HepG2 (cell line): ENCODE results near the gene TBC1D19. TPM values are rescaled to one million over a fixed set of nuclear protein-coding genes. Genes with fewer than 3 reads are reported as not detected.

Experiments
- ATAC-seq: fragments of 200-7000 bp; cut with Tn5 transposase; 3 replicates; pipeline ENCODE4 v1.9.1; 2020; ENCODE audit warnings: mild to moderate bottlenecking, moderate library complexity
- BruUV-seq: library from RNA; stranded (reverse); fragments of 400-500 nt; replicated peaks from 2 replicates; lab custom pipeline; 2021; lab: Mats Ljungman, UMichigan
- CTCF ChIA-PET: fragments of 300-600 bp; formaldehyde crosslinking; extraction: SDS; loops from one replicate; lab custom pipeline; 2021; ENCODE audit warnings: low total read pairs, inconsistent platforms, low intra/inter-chr PET ratio; lab: Yijun Ruan, JAX
- POLR2A ChIA-PET: fragments of 350-600 bp; sonication (Branson Sonifier 250); formaldehyde crosslinking; loops from one replicate; lab custom pipeline; 2020; ENCODE audit warnings: antibody characterized with exemption, inconsistent platforms; lab: Yijun Ruan, JAX
- DNase-seq: peaks from one replicate; pipeline ENCODE4 v3.0.0-alpha.2; 2015; ENCODE audit warnings: low spot score
- FAIRE-seq: peaks from 3 replicates; lab custom pipeline; 2011; peaks lifted over from hg19 to GRCh38; lab: Jason Lieb, UNC
- H2AFZ ChIP-seq: one replicate; pipeline ENCODE4 v1.6.1; 2011; ENCODE audit warnings: low read length, inconsistent platforms
- H3K27ac ChIP-seq: fragments of 300-600 bp; 3 replicates; pipeline ENCODE4 v1.8.0; 2011; ENCODE audit warnings: mixed run types, mild to moderate bottlenecking, mixed read lengths, low read length, inconsistent platforms; ENCODE audit not compliant: insufficient read depth; ENCODE audit errors: extremely low read length
- H3K27me3 ChIP-seq, 2 experiments: fragments of 200-600 bp in 1 of 2; 2 replicates in 1 of 2; 3 replicates in 1 of 2; pipeline versions ENCODE4 v1.6.0 to v1.8.0; 2011; ENCODE audit warnings: low read length in 2 of 2, mild to moderate bottlenecking in 2 of 2, moderate library complexity in 2 of 2, inconsistent platforms in 1 of 2; ENCODE audit not compliant: insufficient read depth in 2 of 2, control insufficient read depth in 1 of 2
- H3K36me3 ChIP-seq, 2 experiments: fragments of 200-600 bp in 1 of 2; replicated peaks in 1 of 2; 2 replicates in 1 of 2; 3 replicates in 1 of 2; pipeline versions ENCODE4 v1.5.1 to v1.8.0; 2011; ENCODE audit warnings: low read length in 2 of 2, inconsistent platforms in 1 of 2; ENCODE audit not compliant: insufficient read depth in 2 of 2, control insufficient read depth in 1 of 2
- H3K4me1 ChIP-seq: 2 replicates; pipeline ENCODE4 v1.5.1; 2012; ENCODE audit warnings: low read length, inconsistent platforms; ENCODE audit not compliant: insufficient read depth
- H3K4me2 ChIP-seq: 2 replicates; pipeline ENCODE4 v1.6.0; 2011; ENCODE audit warnings: low read depth, low read length, inconsistent platforms
- H3K4me3 ChIP-seq, 3 experiments: fragments of 200-600 bp in 1 of 3; sonication (generic), shearing (Covaris generic) in 1 of 3; replicated peaks in 1 of 3; 2 replicates each; pipeline ENCODE4 v1.5.1; 2011 to 2016; ENCODE audit warnings: low read length in 3 of 3, inconsistent platforms in 2 of 3, low read depth in 2 of 3, mild to moderate bottlenecking in 2 of 3, control low read depth in 1 of 3, mixed read lengths in 1 of 3; ENCODE audit not compliant: insufficient read depth in 1 of 3
- H3K79me2 ChIP-seq: one replicate; pipeline ENCODE4 v1.6.1; 2011; ENCODE audit warnings: low read length, inconsistent platforms; ENCODE audit not compliant: insufficient read depth
- H3K9ac ChIP-seq: 2 replicates; pipeline ENCODE4 v1.6.0; 2011; ENCODE audit warnings: mild to moderate bottlenecking, low read depth, low read length, inconsistent platforms; ENCODE audit not compliant: insufficient read depth
- H3K9me3 ChIP-seq: 2 replicates; pipeline ENCODE4 v1.5.1; 2012; ENCODE audit warnings: mild to moderate bottlenecking, low read length
- H4K20me1 ChIP-seq: 2 replicates; pipeline ENCODE4 v1.6.0; 2011; ENCODE audit warnings: inconsistent platforms, mild to moderate bottlenecking, low read length, moderate library complexity; ENCODE audit not compliant: insufficient read depth
- GABPA ChIP-seq, 2 experiments: IDR thresholded peaks; 2 replicates each; pipeline ENCODE4 v1.6.1; 2011 to 2016; ENCODE audit warnings: low read depth in 2 of 2, low read length in 1 of 2, missing biosample characterization in 1 of 2, missing genetic modification characterization in 1 of 2
- GFI1 ChIP-seq: sonication (generic); formaldehyde crosslinking; IDR thresholded peaks from 2 replicates; pipeline ENCODE4 v1.5.0; 2020; ENCODE audit warnings: missing genetic modification reagents, mild to moderate bottlenecking, borderline replicate concordance
- KMT2B ChIP-seq: IDR thresholded peaks from 2 replicates; pipeline ENCODE4 v1.6.1; 2016; ENCODE audit warnings: missing genetic modification reagents, missing compliant biosample characterization
- NFIB ChIP-seq: sonication (generic); formaldehyde crosslinking; IDR thresholded peaks from 2 replicates; pipeline ENCODE4 v1.9.0; 2021; ENCODE audit warnings: missing genetic modification reagents, mild to moderate bottlenecking, borderline replicate concordance
- PCBP2 ChIP-seq: fragments of 200-400 bp; formaldehyde crosslinking; optimal IDR thresholded peaks from 2 replicates; pipeline ENCODE3; 2018; ENCODE audit warnings: low read length, low read depth; ENCODE audit not compliant: poor library complexity, severe bottlenecking
- REL ChIP-seq: sonication (generic); formaldehyde crosslinking; conservative IDR thresholded peaks from 2 replicates; pipeline ENCODE4 v1.8.0; 2022; ENCODE audit warnings: mild to moderate bottlenecking, missing genetic modification reagents, moderate library complexity
- ZFY ChIP-seq: sonication (generic); formaldehyde crosslinking; IDR thresholded peaks from 2 replicates; pipeline ENCODE4 v1.4.0; 2020; ENCODE audit warnings: missing genetic modification reagents
- ZNF407 ChIP-seq: sonication (generic); formaldehyde crosslinking; IDR thresholded peaks from one replicate; pipeline ENCODE4 v1.5.1; 2020; ENCODE audit warnings: mild to moderate bottlenecking, missing genetic modification reagents; ENCODE audit errors: not compliant biosample characterization
- ZNF451 ChIP-seq: sonication (generic); formaldehyde crosslinking; IDR thresholded peaks from 2 replicates; pipeline ENCODE4 v1.5.0; 2020; ENCODE audit warnings: mild to moderate bottlenecking, missing genetic modification reagents
- ZNF777 ChIP-seq: sonication (generic); formaldehyde crosslinking; IDR thresholded peaks from 2 replicates; pipeline ENCODE4 v1.4.0; 2020; ENCODE audit warnings: missing genetic modification reagents
- ZNF879 ChIP-seq: sonication (generic); formaldehyde crosslinking; IDR thresholded peaks from 2 replicates; pipeline ENCODE4 v1.8.1; 2023; ENCODE audit warnings: missing genetic modification reagents
- WGBS: methylation state at CpG from one replicate; pipeline ENCODE4 v1.1.6; 2017; ENCODE audit warnings: low lambda C conversion rate; 5-methylcytosine and 5-hydroxymethylcytosine counted together
- in situ Hi-C: cut with HindIII; loops from 2 replicates; pipeline ENCODE4 v1.10.0; 2017; ENCODE audit warnings: low pct_unique_long_range_greater_than_20kb; ENCODE audit not compliant: extremely low pct_ligation_motif_present
- intact Hi-C: fragments of 100-400 bp; cut with micrococcal nuclease; formaldehyde crosslinking; loops from one replicate; pipeline ENCODE4 v1.10.0; 2022; ENCODE audit not compliant: unreplicated experiment
- polyA plus RNA-seq, 8 experiments: library from polyadenylated mRNA; depleted of rRNA in 3 of 8; stranded (reverse) in 7 of 8; unstranded in 1 of 8; fragments of >200 nt; fragmentation: Illumina TruSeq in 4 of 8; extraction: Trizol in 4 of 8; gene quantifications; 2 replicates each; pipeline versions ENCODE4 v1.2.1 to v1.2.3, GENCODE V29; 2011 to 2016; ENCODE audit warnings: low read depth in 4 of 8, missing spikeins in 1 of 8, mixed read lengths in 1 of 8; ENCODE audit not compliant: insufficient read depth in 1 of 8
- total RNA-seq, 5 experiments: library from RNA; depleted of rRNA; stranded (reverse); fragments of >200 nt; fragmentation: Illumina TruSeq; extraction: Trizol; gene quantifications; 2 replicates each; pipeline ENCODE4 v1.2.3, GENCODE V29; 2016; ENCODE audit warnings: low read depth in 1 of 5
- TF ChIP-seq, protein P1 (sequence below), 2 experiments: sonication (generic) in 1 of 2; formaldehyde crosslinking in 1 of 2; IDR thresholded peaks; 2 replicates each; pipeline versions ENCODE4 v1.5.1 to v1.6.1; 2011 to 2020; ENCODE audit warnings: borderline replicate concordance in 1 of 2, low read depth in 1 of 2, low read length in 1 of 2, mild to moderate bottlenecking in 1 of 2, missing genetic modification reagents in 1 of 2, moderate library complexity in 1 of 2

Gene TBC1D19
- total and polyA plus RNA-seq, 2 of the 13 experiments (the other 11 are each of a cell fraction or from before 2014, with no cell fraction given), result 1.6 to 3.5 TPM

DNA sequence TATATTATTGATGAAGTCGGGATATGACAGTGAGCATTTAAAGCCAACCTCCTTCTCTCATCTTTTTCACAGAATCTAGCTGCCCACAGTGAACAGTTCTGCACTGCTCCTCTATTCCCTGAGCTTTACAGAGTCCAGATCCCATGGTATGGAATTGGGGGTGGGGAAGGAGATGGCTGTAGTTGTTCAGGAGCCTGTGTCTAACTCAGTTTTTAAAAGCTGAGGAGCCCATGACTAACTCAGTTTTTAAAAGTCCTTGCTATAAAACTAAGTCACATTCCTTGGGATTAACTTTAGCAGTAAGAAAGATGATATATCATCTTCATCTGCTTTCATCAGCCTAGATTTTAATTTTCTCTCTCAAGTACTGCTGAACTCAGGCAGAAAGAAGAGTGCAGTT is 180.3 kb downstream of the TBC1D19 start:
- no peaks in the 10 kb centered on the region for H3K36me3 ChIP-seq
- no peak overlapping the region for H3K27ac ChIP-seq
- ATAC-seq (no peak), FAIRE-seq (no peak), DNase-seq (no peak)
- POLR2A ChIA-PET, result no interaction called here
- 77% methylated on average over 1 of the region's 1 CpG for WGBS
- in situ Hi-C loops (no loop called here), intact Hi-C loops (no loop called here)
- H3K4me1 ChIP-seq, result no peaks in the 10 kb centered on the region
- H3K9ac ChIP-seq, result no peak overlapping the region
- H4K20me1 ChIP-seq, result no peaks in the 10 kb centered on the region
- no peaks in the 10 kb centered on the region for H3K27me3 ChIP-seq
- no TSS peak for BruUV-seq
- CTCF ChIA-PET, result no interaction called here
- H3K79me2 ChIP-seq, result no peaks in the 10 kb centered on the region
- H3K9me3 ChIP-seq, result no peaks in the 10 kb centered on the region
- H3K4me2 ChIP-seq, result no peak overlapping the region
- H2AFZ ChIP-seq, result no peak overlapping the region
- H3K4me3 ChIP-seq, result no peak overlapping the region
- TF ChIP-seq ZNF777 (CRISPR knock-in tag), result no peak
- no peak for TF ChIP-seq ZNF451 (CRISPR knock-in tag)
- no peak for TF ChIP-seq REL
- TF ChIP-seq PCBP2, result no peak
- TF ChIP-seq KMT2B (CRISPR knock-in tag), result no peak
- TF ChIP-seq ZNF879 (CRISPR knock-in tag), result no peak
- TF ChIP-seq GFI1, result no peak
- TF ChIP-seq GABPA (IDR thresholded peaks at IDR 0.05; ENCODE audit: low read depth, low read length), result no peak
- TF ChIP-seq GABPA (CRISPR knock-in tag; IDR thresholded peaks at IDR 0.05; ENCODE audit: low read depth), result no peak
- TF ChIP-seq, protein P1, sequence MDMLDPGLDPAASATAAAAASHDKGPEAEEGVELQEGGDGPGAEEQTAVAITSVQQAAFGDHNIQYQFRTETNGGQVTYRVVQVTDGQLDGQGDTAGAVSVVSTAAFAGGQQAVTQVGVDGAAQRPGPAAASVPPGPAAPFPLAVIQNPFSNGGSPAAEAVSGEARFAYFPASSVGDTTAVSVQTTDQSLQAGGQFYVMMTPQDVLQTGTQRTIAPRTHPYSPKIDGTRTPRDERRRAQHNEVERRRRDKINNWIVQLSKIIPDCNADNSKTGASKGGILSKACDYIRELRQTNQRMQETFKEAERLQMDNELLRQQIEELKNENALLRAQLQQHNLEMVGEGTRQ (IDR thresholded peaks at IDR 0.05; ENCODE audit: low read depth, low read length), result no peak
- TF ChIP-seq, protein P1 (CRISPR knock-in tag; IDR thresholded peaks at IDR 0.05; ENCODE audit: borderline replicate concordance), result no peak
- no peak for TF ChIP-seq NFIB
- no peak for TF ChIP-seq ZFY (CRISPR knock-in tag)
- no peak for TF ChIP-seq ZNF407 (CRISPR knock-in tag)
